Measurements from ENCODE around the gene CDKAL1. TPM values are rescaled to one million over a fixed set of nuclear protein-coding genes. Genes with fewer than 3 reads are reported as not detected.

The CDKAL1 gene
- total RNA-seq, 1 experiment from 2014 or later, result 20.6 TPM

DNA sequence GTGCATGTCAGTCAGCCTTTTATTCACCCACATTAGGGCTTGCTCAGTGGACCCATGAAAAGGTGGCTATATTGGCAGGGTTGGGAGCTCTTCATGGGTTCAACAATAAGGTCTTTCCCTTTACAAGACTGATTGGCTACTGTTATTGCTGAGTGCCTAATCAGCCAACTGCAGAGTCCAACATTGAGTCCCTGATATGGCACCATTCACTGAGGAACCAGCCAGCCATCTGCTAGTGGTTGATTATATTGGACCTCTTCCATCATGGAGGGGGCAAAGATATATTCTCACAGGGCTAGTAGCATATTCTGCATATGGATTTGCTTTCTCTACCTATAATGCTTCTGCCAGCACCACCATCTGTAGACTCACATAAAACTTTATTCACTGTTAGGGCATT lies 69.9 kb downstream of the CDKAL1 start (continued):
- TF ChIP-seq, protein P1, sequence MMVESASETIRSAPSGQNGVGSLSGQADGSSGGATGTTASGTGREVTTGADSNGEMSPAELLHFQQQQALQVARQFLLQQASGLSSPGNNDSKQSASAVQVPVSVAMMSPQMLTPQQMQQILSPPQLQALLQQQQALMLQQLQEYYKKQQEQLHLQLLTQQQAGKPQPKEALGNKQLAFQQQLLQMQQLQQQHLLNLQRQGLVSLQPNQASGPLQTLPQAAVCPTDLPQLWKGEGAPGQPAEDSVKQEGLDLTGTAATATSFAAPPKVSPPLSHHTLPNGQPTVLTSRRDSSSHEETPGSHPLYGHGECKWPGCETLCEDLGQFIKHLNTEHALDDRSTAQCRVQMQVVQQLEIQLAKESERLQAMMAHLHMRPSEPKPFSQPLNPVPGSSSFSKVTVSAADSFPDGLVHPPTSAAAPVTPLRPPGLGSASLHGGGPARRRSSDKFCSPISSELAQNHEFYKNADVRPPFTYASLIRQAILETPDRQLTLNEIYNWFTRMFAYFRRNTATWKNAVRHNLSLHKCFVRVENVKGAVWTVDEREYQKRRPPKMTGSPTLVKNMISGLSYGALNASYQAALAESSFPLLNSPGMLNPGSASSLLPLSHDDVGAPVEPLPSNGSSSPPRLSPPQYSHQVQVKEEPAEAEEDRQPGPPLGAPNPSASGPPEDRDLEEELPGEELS (CRISPR knock-in tag; IDR thresholded peaks at IDR 0.05), result no peak
- TF ChIP-seq EMX1 (CRISPR knock-in tag; IDR thresholded peaks at IDR 0.05) (no peak), AR (CRISPR knock-in tag; IDR thresholded peaks at IDR 0.05) (no peak), ZNF232 (CRISPR knock-in tag; IDR thresholded peaks at IDR 0.05) (no peak), ZNF317 (CRISPR knock-in tag; IDR thresholded peaks at IDR 0.05; ENCODE audit: borderline replicate concordance, low read depth) (no peak), HMGA2 (CRISPR knock-in tag; IDR thresholded peaks at IDR 0.05) (no peak), JUN (CRISPR knock-in tag; IDR thresholded peaks at IDR 0.05) (no peak), ETV6 (CRISPR knock-in tag; IDR thresholded peaks at IDR 0.05) (no peak), CREB1 (CRISPR knock-in tag; IDR thresholded peaks at IDR 0.05) (no peak)
- TF ChIP-seq, protein P2, sequence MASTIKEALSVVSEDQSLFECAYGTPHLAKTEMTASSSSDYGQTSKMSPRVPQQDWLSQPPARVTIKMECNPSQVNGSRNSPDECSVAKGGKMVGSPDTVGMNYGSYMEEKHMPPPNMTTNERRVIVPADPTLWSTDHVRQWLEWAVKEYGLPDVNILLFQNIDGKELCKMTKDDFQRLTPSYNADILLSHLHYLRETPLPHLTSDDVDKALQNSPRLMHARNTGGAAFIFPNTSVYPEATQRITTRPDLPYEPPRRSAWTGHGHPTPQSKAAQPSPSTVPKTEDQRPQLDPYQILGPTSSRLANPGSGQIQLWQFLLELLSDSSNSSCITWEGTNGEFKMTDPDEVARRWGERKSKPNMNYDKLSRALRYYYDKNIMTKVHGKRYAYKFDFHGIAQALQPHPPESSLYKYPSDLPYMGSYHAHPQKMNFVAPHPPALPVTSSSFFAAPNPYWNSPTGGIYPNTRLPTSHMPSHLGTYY (CRISPR knock-in tag; IDR thresholded peaks at IDR 0.05), result no peak

DNA sequence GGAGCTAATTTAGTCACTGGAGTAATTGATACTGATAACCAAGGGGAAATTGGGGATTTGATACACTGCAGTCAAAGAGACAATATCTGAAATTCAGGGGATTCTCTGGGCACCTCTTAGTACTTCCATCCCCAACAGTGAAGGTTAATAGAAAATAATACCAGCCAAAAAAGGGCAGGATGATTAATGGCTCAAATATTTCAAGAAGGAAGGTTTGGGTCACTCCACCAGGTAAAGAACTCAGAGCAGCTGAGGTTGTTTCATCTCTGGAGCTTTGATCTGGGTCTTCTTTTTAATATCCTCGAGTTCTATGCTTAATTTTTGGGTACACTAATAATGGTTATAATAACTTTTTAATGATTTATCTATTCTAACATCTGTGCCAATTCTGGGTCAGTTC lies 70.8 kb downstream of the CDKAL1 start:
- Mint-ChIP-seq H3K36me3 (peaks cover 7% of the 10 kb centered on the region), H3K27ac (no peak overlapping the region), H3K9me3 (peaks cover 5% of the 10 kb centered on the region), H3K27me3 (ENCODE audit: low read depth) (no peaks in the 10 kb centered on the region), H3K4me1 (peaks cover 14% of the 10 kb centered on the region; the same call in 1 of the 2 replicates), H3K4me3 (no peak overlapping the region)
- POLR2A ChIA-PET, result interaction anchor here (0.6 kb wide), 1 partner anchor 979 kb away, joined by 3 read pairs; no protein-coding TSS in a partner anchor
- DNase-seq (ENCODE audit: low spot score) (no peak), ATAC-seq (no peak)
- CTCF ChIA-PET, result no interaction called here
- no peak for TF ChIP-seq MLX (CRISPR knock-in tag; IDR thresholded peaks at IDR 0.05)
- TF ChIP-seq ATF1 (CRISPR knock-in tag; IDR thresholded peaks at IDR 0.05), result no peak
- no peak for TF ChIP-seq AFF4 (CRISPR knock-in tag; IDR thresholded peaks at IDR 0.05; ENCODE audit: borderline replicate concordance)
- no peak for TF ChIP-seq TP53 (CRISPR knock-in tag; IDR thresholded peaks at IDR 0.05)
- TF ChIP-seq, protein P3, sequence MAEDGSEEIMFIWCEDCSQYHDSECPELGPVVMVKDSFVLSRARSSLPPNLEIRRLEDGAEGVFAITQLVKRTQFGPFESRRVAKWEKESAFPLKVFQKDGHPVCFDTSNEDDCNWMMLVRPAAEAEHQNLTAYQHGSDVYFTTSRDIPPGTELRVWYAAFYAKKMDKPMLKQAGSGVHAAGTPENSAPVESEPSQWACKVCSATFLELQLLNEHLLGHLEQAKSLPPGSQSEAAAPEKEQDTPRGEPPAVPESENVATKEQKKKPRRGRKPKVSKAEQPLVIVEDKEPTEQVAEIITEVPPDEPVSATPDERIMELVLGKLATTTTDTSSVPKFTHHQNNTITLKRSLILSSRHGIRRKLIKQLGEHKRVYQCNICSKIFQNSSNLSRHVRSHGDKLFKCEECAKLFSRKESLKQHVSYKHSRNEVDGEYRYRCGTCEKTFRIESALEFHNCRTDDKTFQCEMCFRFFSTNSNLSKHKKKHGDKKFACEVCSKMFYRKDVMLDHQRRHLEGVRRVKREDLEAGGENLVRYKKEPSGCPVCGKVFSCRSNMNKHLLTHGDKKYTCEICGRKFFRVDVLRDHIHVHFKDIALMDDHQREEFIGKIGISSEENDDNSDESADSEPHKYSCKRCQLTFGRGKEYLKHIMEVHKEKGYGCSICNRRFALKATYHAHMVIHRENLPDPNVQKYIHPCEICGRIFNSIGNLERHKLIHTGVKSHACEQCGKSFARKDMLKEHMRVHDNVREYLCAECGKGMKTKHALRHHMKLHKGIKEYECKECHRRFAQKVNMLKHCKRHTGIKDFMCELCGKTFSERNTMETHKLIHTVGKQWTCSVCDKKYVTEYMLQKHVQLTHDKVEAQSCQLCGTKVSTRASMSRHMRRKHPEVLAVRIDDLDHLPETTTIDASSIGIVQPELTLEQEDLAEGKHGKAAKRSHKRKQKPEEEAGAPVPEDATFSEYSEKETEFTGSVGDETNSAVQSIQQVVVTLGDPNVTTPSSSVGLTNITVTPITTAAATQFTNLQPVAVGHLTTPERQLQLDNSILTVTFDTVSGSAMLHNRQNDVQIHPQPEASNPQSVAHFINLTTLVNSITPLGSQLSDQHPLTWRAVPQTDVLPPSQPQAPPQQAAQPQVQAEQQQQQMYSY (CRISPR knock-in tag; IDR thresholded peaks at IDR 0.05), result no peak
- TF ChIP-seq ZNF281 (CRISPR knock-in tag; IDR thresholded peaks at IDR 0.05), result no peak
- no peak for TF ChIP-seq USF1 (CRISPR knock-in tag; IDR thresholded peaks at IDR 0.05)
- no peak for TF ChIP-seq JUN (CRISPR knock-in tag; IDR thresholded peaks at IDR 0.05)
